ENCODE results near the gene CPEB3.

DNA sequence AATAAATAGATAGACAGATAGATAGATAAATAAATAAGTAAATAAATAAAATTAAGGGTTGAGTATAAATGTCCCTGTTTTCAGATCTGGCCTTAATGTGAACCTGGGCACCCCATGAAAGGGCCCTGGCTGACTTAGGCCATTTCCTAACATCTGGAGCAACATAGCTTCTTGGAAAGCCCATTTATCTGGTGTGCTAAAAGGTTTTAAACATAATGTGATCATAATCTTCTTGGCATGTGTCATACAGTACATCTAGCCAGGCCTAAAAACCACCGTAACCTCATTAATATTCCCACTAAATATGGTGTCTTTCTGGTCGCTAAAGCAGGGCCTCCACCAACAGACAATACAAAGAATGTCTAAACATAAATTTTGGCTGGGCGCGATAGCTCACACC is 224.5 kb downstream of the CPEB3 start:
- TF ChIP-seq, protein P1, sequence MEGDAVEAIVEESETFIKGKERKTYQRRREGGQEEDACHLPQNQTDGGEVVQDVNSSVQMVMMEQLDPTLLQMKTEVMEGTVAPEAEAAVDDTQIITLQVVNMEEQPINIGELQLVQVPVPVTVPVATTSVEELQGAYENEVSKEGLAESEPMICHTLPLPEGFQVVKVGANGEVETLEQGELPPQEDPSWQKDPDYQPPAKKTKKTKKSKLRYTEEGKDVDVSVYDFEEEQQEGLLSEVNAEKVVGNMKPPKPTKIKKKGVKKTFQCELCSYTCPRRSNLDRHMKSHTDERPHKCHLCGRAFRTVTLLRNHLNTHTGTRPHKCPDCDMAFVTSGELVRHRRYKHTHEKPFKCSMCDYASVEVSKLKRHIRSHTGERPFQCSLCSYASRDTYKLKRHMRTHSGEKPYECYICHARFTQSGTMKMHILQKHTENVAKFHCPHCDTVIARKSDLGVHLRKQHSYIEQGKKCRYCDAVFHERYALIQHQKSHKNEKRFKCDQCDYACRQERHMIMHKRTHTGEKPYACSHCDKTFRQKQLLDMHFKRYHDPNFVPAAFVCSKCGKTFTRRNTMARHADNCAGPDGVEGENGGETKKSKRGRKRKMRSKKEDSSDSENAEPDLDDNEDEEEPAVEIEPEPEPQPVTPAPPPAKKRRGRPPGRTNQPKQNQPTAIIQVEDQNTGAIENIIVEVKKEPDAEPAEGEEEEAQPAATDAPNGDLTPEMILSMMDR (IDR thresholded peaks at IDR 0.05) = no peak
- TF ChIP-seq POLR2A (IDR thresholded peaks at IDR 0.05) = no peak
- no peak for TF ChIP-seq EP300 (IDR thresholded peaks at IDR 0.05)

All from ovary (tissue), 3 donors.